ENCODE measurements around the gene LTBP1.

DNA sequence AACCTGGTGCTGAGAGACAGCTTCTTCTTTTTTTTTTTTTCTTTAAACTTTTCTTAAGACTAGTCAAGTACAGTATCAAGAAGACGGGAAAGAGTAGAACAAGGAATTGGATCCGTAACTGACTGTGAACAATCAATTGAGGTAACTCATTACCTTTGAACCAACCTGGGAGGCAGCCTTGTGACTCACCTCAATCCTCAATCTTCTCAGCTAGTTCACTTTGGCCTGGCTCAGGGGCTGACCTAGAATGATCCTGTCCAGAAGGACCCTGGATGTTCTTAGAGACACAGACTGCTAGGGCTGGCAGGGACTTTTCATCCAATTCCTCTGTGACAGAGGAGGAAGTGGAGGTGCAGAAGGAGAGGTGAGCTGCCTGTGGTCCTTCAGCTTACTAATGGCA, 1.5 kb upstream of the LTBP1 start:
- TF ChIP-seq, protein P1, sequence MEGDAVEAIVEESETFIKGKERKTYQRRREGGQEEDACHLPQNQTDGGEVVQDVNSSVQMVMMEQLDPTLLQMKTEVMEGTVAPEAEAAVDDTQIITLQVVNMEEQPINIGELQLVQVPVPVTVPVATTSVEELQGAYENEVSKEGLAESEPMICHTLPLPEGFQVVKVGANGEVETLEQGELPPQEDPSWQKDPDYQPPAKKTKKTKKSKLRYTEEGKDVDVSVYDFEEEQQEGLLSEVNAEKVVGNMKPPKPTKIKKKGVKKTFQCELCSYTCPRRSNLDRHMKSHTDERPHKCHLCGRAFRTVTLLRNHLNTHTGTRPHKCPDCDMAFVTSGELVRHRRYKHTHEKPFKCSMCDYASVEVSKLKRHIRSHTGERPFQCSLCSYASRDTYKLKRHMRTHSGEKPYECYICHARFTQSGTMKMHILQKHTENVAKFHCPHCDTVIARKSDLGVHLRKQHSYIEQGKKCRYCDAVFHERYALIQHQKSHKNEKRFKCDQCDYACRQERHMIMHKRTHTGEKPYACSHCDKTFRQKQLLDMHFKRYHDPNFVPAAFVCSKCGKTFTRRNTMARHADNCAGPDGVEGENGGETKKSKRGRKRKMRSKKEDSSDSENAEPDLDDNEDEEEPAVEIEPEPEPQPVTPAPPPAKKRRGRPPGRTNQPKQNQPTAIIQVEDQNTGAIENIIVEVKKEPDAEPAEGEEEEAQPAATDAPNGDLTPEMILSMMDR (conservative IDR thresholded peaks at IDR 0.05; ENCODE audit: low read depth, low read length) = no peak
- no peak for TF ChIP-seq EZH2 (IDR thresholded peaks at IDR 0.05; ENCODE audit: borderline replicate concordance, low read depth, low read length, poor library complexity, severe bottlenecking)
